Choroid plexus epithelial cell (primary cell): ENCODE results near the gene TSPEAR.

ENCODE experiments used
- DNase-seq: peaks from one replicate; pipeline ENCODE4 v3.0.0-alpha.2; 2010; ENCODE audit warnings: low read depth
- H3K4me3 ChIP-seq: 2 replicates; pipeline ENCODE4 v1.5.1; 2011; ENCODE audit warnings: low read depth, mild to moderate bottlenecking, control low read depth, low read length, moderate library complexity
- TF ChIP-seq, protein P1 (sequence below): conservative IDR thresholded peaks from 2 replicates; pipeline ENCODE4 v1.5.1; 2011; ENCODE audit warnings: low read depth, mild to moderate bottlenecking, control low read depth, inconsistent platforms, low read length, moderate library complexity

The TSPEAR gene

DNA sequence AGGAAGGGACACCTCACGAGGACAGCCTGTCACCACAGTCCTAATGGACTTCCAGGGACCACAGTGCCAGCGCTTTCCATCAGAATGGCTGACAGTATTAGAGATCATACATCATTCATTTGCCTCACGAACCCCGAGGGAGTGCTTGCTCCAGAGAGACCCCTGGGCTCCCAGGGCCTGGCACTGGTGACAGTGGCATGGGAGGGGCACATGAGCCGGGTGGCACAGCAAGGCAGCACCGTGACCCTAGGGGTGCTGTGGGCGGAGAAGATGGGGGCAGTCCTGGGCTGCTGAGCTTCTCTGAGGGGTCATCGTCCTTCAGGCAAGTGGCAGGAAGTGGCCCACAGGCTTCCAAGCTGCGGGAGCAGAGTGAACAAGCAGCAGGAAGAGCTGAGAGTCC lies 16.4 kb upstream of the TSPEAR start:
- TF ChIP-seq, protein P1, sequence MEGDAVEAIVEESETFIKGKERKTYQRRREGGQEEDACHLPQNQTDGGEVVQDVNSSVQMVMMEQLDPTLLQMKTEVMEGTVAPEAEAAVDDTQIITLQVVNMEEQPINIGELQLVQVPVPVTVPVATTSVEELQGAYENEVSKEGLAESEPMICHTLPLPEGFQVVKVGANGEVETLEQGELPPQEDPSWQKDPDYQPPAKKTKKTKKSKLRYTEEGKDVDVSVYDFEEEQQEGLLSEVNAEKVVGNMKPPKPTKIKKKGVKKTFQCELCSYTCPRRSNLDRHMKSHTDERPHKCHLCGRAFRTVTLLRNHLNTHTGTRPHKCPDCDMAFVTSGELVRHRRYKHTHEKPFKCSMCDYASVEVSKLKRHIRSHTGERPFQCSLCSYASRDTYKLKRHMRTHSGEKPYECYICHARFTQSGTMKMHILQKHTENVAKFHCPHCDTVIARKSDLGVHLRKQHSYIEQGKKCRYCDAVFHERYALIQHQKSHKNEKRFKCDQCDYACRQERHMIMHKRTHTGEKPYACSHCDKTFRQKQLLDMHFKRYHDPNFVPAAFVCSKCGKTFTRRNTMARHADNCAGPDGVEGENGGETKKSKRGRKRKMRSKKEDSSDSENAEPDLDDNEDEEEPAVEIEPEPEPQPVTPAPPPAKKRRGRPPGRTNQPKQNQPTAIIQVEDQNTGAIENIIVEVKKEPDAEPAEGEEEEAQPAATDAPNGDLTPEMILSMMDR: no peak
- no peak overlapping the region for H3K4me3 ChIP-seq
- no peak for DNase-seq

DNA sequence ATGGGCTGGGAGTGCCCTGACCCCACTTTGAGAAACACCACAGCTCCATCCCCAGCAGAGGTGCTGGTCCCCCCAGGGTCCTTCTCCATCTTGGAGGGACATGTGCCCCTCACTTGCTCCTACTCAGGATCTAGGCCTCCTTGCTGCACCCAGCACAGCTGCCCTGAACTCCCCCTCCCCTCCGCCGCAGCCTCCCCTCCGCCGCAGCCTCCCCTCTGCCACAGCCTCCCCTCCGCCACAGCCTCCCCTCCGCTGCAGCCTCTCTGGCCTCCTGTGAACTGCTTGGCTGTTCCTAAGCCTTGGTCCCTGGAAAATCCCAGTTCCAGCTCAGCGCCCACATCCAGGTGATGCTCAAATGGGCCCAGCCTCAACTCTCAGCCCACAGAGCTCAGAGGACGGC lies 15.9 kb upstream of the TSPEAR start:
- no peak for DNase-seq
- H3K4me3 ChIP-seq: no peak overlapping the region
- TF ChIP-seq, protein P1: no peak

DNA sequence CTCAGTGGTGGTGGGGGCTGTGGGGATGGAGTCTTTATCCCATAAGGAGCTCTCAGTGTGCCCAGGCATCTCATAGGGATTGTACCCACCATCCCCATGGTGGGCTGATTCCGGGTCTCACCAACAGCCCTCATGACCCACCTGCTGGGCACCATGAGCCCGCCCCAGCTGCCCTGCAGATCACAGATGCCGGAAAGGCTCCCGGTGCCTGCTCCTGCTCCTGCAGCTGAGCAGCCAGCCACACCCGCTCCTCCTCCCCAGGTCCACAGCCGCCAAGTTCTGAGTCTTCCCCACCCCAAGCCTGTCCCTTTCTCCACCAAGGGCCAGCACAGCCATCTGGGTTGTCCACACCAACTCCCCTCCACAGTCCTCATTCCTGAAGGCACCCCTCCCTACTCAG lies 15.5 kb upstream of the TSPEAR start:
- no peak for DNase-seq
- H3K4me3 ChIP-seq: no peak overlapping the region
- TF ChIP-seq, protein P1: no peak

DNA sequence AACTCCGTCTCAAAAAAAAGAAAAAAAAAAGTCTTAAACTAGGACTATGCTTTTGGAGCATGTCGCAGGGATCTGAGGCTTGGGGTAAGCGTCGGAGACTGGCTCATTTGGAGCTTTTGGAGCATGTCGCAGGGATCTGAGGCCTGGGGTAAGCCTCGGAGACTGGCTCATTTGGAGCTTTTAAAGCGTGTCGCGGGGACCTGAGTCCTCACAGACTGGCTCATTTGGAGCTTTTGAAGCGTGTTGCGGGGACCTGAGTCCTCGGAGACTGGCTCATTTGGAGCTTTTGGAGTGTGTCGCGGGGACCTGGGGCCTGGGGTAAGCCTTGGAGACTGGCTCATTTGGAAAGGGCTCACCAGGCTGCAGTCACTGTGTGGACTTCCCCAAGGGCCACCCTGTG lies 13.6 kb upstream of the TSPEAR start:
- TF ChIP-seq, protein P1: no peak
- H3K4me3 ChIP-seq: no peak overlapping the region
- no peak for DNase-seq

DNA sequence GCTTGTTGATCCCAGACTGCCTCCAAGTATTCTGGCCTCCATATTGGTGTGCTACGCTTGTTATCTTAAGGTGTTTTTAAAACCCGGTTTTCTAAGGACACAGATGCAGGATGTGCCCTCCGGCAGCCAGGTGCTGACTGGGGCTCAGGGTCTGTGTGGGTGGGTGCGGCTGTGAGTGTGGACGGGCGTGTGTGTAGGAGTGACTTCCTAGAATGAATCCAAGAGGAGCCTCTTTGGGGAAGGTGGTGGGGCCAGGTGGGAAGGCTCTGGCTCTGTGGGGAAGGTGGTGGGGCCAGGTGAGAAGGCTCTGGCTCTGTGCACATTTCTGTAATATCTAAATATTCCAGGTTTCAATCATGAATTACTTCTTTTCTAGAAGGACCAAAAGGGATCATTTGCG lies 12.8 kb upstream of the TSPEAR start:
- no peak overlapping the region for H3K4me3 ChIP-seq
- no peak for DNase-seq
- TF ChIP-seq, protein P1: no peak

DNA sequence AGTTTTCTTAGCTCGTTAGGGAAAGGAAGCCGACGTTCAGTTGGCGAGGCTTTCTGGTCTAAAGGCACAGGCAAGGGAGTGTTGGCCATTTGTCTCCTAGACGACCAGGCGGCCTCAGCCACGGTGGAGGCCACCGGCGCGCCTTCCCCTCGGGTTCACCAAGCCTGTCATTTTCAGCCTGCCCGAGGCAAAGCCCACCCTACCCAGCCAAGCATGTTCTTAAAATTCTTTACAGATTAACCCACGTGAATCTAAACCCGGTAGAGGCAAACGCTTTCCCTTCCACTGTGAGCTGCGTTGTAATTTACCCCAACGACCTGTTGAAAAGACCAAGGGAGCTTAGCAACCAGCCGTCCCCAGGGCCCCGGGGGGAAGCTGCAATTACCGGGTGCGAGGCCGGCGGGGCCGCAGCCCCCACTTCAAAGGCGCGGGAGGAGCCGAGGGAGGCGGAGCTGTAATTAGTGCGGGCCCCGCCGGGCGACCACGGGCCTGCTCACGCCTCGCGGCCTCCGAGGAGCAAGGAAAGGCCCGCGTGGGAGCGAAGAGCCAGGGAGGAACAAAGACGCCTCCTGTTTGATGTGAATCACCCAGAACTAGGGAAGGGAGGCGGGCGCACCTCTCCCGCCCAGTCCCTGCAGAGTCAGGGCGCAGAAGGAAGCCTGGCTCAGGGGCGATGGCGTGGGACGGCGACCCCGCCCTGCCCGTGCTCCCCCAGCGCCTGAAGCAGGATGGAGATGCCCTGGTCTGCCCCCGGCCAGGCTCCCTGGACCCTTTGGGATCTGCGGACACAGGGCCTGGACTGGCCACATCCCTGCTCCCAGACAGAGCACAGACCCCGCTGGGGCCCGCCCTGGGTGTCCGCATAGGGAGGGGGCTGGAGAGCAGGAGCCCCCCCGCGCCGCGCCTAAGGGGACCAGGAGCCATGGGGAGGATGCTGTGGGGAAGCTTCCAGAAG lies 12.1 kb upstream of the TSPEAR start:
- H3K4me3 ChIP-seq: no peak overlapping the region
- TF ChIP-seq, protein P1: no peak
- no peak for DNase-seq

DNA sequence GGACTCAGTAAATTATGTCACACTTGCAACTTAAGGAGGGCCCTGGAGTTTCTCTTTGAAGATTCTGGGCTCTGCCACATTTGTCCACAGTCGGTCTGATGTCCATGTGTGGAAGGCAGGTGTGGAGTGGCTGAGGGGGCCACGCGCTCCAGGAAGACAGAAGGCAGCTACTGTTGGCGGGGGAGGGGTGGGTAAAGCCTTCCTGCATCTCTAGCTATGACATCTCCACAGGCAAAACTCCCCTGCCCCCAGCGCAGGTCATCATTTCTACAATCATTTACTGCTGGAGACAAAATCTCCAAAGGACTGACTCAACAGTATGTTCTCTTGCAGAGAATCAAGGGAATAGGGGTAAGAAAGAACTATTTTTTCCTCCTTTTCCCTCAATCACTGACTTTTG lies 11.4 kb upstream of the TSPEAR start:
- TF ChIP-seq, protein P1: no peak
- DNase-seq: no peak
- no peak overlapping the region for H3K4me3 ChIP-seq
